SJCRH30 (cell line): ENCODE results near the gene TAF13. TPM values are rescaled to one million over a fixed set of nuclear protein-coding genes. Genes with fewer than 3 reads are reported as not detected.

Experiments
- DNase-seq, 2 experiments: peaks; one replicate each; pipeline ENCODE4 v3.0.0-alpha.2; 2015 to 2020
- H3K27ac ChIP-seq: fragments of 250-450 bp; sonication (Bioruptor Pico); 2 replicates; pipeline ENCODE4 v1.5.1; 2020; ENCODE audit warnings: mild to moderate bottlenecking, moderate library complexity
- H3K27me3 ChIP-seq: fragments of 250-450 bp; sonication (Bioruptor Pico); 2 replicates; pipeline ENCODE4 v1.5.1; 2020; ENCODE audit warnings: mild to moderate bottlenecking, moderate library complexity
- H3K36me3 ChIP-seq: fragments of 250-450 bp; sonication (Bioruptor Pico); 2 replicates; pipeline ENCODE4 v1.5.1; 2020; ENCODE audit warnings: mild to moderate bottlenecking, moderate library complexity
- H3K4me1 ChIP-seq: fragments of 250-450 bp; sonication (Bioruptor Pico); 2 replicates; pipeline ENCODE4 v1.5.1; 2020; ENCODE audit warnings: mild to moderate bottlenecking, moderate library complexity
- H3K4me3 ChIP-seq: fragments of 250-450 bp; sonication (Bioruptor Pico); 2 replicates; pipeline ENCODE4 v1.5.1; 2020; ENCODE audit warnings: mild to moderate bottlenecking, moderate library complexity
- H3K9me3 ChIP-seq: fragments of 250-450 bp; sonication (Bioruptor Pico); replicated peaks from 2 replicates; pipeline ENCODE4 v1.5.1; 2020; ENCODE audit warnings: mild to moderate bottlenecking, moderate library complexity
- total RNA-seq: library from RNA; depleted of rRNA; stranded (reverse); fragments of >200 nt; shearing (Covaris generic); gene quantifications from 2 replicates; pipeline ENCODE4 v1.2.3, GENCODE V29; 2014

TAF13 gene
- total RNA-seq, 1 experiment from 2014 or later, result 54.2 TPM

GRCh38 chr1:109104364-109105151 lies 28.8 kb upstream of the TAF13 start:
- H3K27me3 ChIP-seq, result no peaks in the 10 kb centered on the region
- no peak for DNase-seq
- no peaks in the 10 kb centered on the region; the same call in 1 of the 2 replicates for H3K4me1 ChIP-seq
- no peak overlapping the region for H3K4me3 ChIP-seq
- H3K27ac ChIP-seq, result no peak overlapping the region
- no peaks in the 10 kb centered on the region for H3K9me3 ChIP-seq
- peaks cover 9% of the 10 kb centered on the region for H3K36me3 ChIP-seq

- H3K27ac ChIP-seq, result peak overlapping the region; percentile 89
- DNase-seq, result peak; percentile 98
- no peaks in the 10 kb centered on the region for H3K27me3 ChIP-seq
- peaks cover 9% of the 10 kb centered on the region for H3K36me3 ChIP-seq
- H3K4me3 ChIP-seq, result peak overlapping the region; percentile 94
- no peaks in the 10 kb centered on the region; the same call in 1 of the 2 replicates for H3K4me1 ChIP-seq
- no peaks in the 10 kb centered on the region for H3K9me3 ChIP-seq
Measured at GRCh38 chr1:109099938-109100773, 24.4 kb upstream of the TAF13 start.

GRCh38 chr1:109096120-109096519 lies 20.3 kb upstream of the TAF13 start:
- H3K4me3 ChIP-seq, result no peak overlapping the region
- DNase-seq, result no peak
- no peaks in the 10 kb centered on the region for H3K27me3 ChIP-seq
- H3K4me1 ChIP-seq, result no peaks in the 10 kb centered on the region
- H3K9me3 ChIP-seq, result no peaks in the 10 kb centered on the region
- H3K36me3 ChIP-seq, result 0 out of 2 replicates have a peak, but pooled peaks cover 3% of the 10 kb centered on the region
- H3K27ac ChIP-seq, result no peak overlapping the region

- H3K9me3 ChIP-seq, result no peaks in the 10 kb centered on the region
- no peak for DNase-seq
- H3K4me3 ChIP-seq, result no peak overlapping the region
- H3K27me3 ChIP-seq, result no peaks in the 10 kb centered on the region
- 0 out of 2 replicates have a peak, but pooled peaks cover 3% of the 10 kb centered on the region for H3K36me3 ChIP-seq
- H3K27ac ChIP-seq, result no peak overlapping the region
- H3K4me1 ChIP-seq, result no peaks in the 10 kb centered on the region
Measured at GRCh38 chr1:109095631-109096030, 19.8 kb upstream of the TAF13 start.

- Histone ChIP-seq H3K9me3 (no peaks in the 10 kb centered on the region), H3K27ac (no peak overlapping the region), H3K27me3 (no peaks in the 10 kb centered on the region)
Measured at GRCh38 chr1:109094871-109095270, 19.1 kb upstream of the TAF13 start.

GRCh38 chr1:109094377-109094803 lies 18.6 kb upstream of the TAF13 start:
- H3K27me3 ChIP-seq, result no peaks in the 10 kb centered on the region
- no peaks in the 10 kb centered on the region for H3K4me1 ChIP-seq
- no peak for DNase-seq
- H3K4me3 ChIP-seq, result no peak overlapping the region
- H3K9me3 ChIP-seq, result no peaks in the 10 kb centered on the region
- H3K36me3 ChIP-seq, result 0 out of 2 replicates have a peak, but pooled peaks cover 3% of the 10 kb centered on the region
- H3K27ac ChIP-seq, result no peak overlapping the region

More at GRCh38 chr1:109094871-109095270, 19.1 kb upstream of the TAF13 start:
- H3K4me3 ChIP-seq, result no peak overlapping the region
- 0 out of 2 replicates have a peak, but pooled peaks cover 3% of the 10 kb centered on the region for H3K36me3 ChIP-seq
- no peaks in the 10 kb centered on the region for H3K4me1 ChIP-seq
- DNase-seq, result no peak

GRCh38 chr1:109091839-109092193 lies 16.0 kb upstream of the TAF13 start:
- no peak for DNase-seq
- H3K4me1 ChIP-seq, result peaks cover 8% of the 10 kb centered on the region; the same call in 1 of the 2 replicates
- H3K27me3 ChIP-seq, result no peaks in the 10 kb centered on the region
- peak overlapping the region; percentile 85 for H3K4me3 ChIP-seq
- 0 out of 2 replicates have a peak, but pooled peaks cover 3% of the 10 kb centered on the region for H3K36me3 ChIP-seq
- no peaks in the 10 kb centered on the region for H3K9me3 ChIP-seq
- peak overlapping the region; percentile 91 for H3K27ac ChIP-seq

- H3K36me3 ChIP-seq, result 0 out of 2 replicates have a peak, but pooled peaks cover 3% of the 10 kb centered on the region
- no peaks in the 10 kb centered on the region for H3K27me3 ChIP-seq
- H3K9me3 ChIP-seq, result no peaks in the 10 kb centered on the region
- DNase-seq, result peak; percentile 34 to 67
- peaks cover 8% of the 10 kb centered on the region; the same call in 1 of the 2 replicates for H3K4me1 ChIP-seq
- peak overlapping the region; percentile 85 for H3K4me3 ChIP-seq
- H3K27ac ChIP-seq, result peak overlapping the region; percentile 91
Measured at GRCh38 chr1:109091078-109091838, 15.5 kb upstream of the TAF13 start.

GRCh38 chr1:109090196-109091077 lies 14.6 kb upstream of the TAF13 start, which contains the start of gene TMEM167B:
TMEM167B (plus strand) TSS chr1:109090764; CDS start chr1:109090873, 109 bp downstream.
- DNase-seq, result peak; percentile 94 to 96
- no peaks in the 10 kb centered on the region for H3K27me3 ChIP-seq
- H3K36me3 ChIP-seq, result 0 out of 2 replicates have a peak, but pooled peaks cover 3% of the 10 kb centered on the region
- peaks cover 8% of the 10 kb centered on the region; the same call in 1 of the 2 replicates for H3K4me1 ChIP-seq
- peak within 1 kb of the TSS; percentile 85 for H3K4me3 ChIP-seq
- peak within 1 kb of the TSS; percentile 91 for H3K27ac ChIP-seq
- no peaks in the 10 kb centered on the region for H3K9me3 ChIP-seq

GRCh38 chr1:109089242-109090015 lies 13.6 kb upstream of the TAF13 start:
- no peaks in the 10 kb centered on the region for H3K27me3 ChIP-seq
- 0 out of 2 replicates have a peak, but pooled peaks cover 3% of the 10 kb centered on the region for H3K36me3 ChIP-seq
- DNase-seq, result peak; percentile 95 to 98
- H3K9me3 ChIP-seq, result no peaks in the 10 kb centered on the region
- peak overlapping the region; percentile 85 for H3K4me3 ChIP-seq
- H3K4me1 ChIP-seq, result peaks cover 14% of the 10 kb centered on the region
- H3K27ac ChIP-seq, result peak overlapping the region; percentile 91

GRCh38 chr1:109084563-109085517 lies 9.0 kb upstream of the TAF13 start:
- Histone ChIP-seq H3K36me3 (no peaks in the 10 kb centered on the region), H3K9me3 (no peaks in the 10 kb centered on the region), H3K27ac (peak overlapping the region; percentile 94), H3K4me1 (peaks cover 31% of the 10 kb centered on the region), H3K4me3 (no peak overlapping the region), H3K27me3 (no peaks in the 10 kb centered on the region)
- peak; percentile 36 to 54 for DNase-seq

GRCh38 chr1:109083923-109084322 lies 8.1 kb upstream of the TAF13 start:
- DNase-seq, result peak; percentile 75 to 92
- Histone ChIP-seq H3K9me3 (no peaks in the 10 kb centered on the region), H3K4me3 (no peak overlapping the region), H3K36me3 (no peaks in the 10 kb centered on the region), H3K27ac (peak overlapping the region; percentile 94), H3K27me3 (no peaks in the 10 kb centered on the region), H3K4me1 (peaks cover 31% of the 10 kb centered on the region)
